Gastroesophageal sphincter (tissue), 3 donors: ENCODE data around the gene RASD1.

Source experiments
- CTCF ChIP-seq, 4 experiments: fragments of 200-600 bp in 2 of 4; fragments of 450-650 bp in 2 of 4; sonication (generic) in 1 of 4; IDR thresholded peaks; one replicate each; pipeline ENCODE4 v1.5.1; 2017 to 2019; ENCODE audit warnings: antibody characterized with exemption in 4 of 4, mild to moderate bottlenecking in 2 of 4, moderate library complexity in 2 of 4
- POLR2A ChIP-seq, 2 donors: fragments of 450-650 bp; IDR thresholded peaks; one replicate each; pipeline ENCODE4 v1.6.1; 2017; ENCODE audit warnings: antibody characterized with exemption in 2 of 2, mild to moderate bottlenecking in 2 of 2, moderate library complexity in 1 of 2
- POLR2AphosphoS5 ChIP-seq: sonication (generic); formaldehyde crosslinking; IDR thresholded peaks from one replicate; pipeline ENCODE4 v1.6.1; 2017; ENCODE audit warnings: antibody characterized with exemption

GRCh38 chr17:17448723-17449122, 47.5 kb downstream of the RASD1 start:
- no peak for TF ChIP-seq CTCF (IDR thresholded peaks at IDR 0.05)
- TF ChIP-seq POLR2A (IDR thresholded peaks at IDR 0.05), result no peak
- TF ChIP-seq POLR2AphosphoS5, result no peak
